NOMO-1 treated with DMSO at 0.1 percent for 48 hours (cell line): ENCODE measurements around the gene GGT1.
"Not testable (repeated sequence)": the region's sequence is repeated elsewhere in the genome, so short reads cannot be mapped to it uniquely, and the experiment has no call there.

Experiments
- DNase-seq: peaks from one replicate; lab custom pipeline; 2025; ENCODE audit not compliant: unreplicated experiment; lab: John Stamatoyannopoulos, UW

The GGT1 gene

DNA sequence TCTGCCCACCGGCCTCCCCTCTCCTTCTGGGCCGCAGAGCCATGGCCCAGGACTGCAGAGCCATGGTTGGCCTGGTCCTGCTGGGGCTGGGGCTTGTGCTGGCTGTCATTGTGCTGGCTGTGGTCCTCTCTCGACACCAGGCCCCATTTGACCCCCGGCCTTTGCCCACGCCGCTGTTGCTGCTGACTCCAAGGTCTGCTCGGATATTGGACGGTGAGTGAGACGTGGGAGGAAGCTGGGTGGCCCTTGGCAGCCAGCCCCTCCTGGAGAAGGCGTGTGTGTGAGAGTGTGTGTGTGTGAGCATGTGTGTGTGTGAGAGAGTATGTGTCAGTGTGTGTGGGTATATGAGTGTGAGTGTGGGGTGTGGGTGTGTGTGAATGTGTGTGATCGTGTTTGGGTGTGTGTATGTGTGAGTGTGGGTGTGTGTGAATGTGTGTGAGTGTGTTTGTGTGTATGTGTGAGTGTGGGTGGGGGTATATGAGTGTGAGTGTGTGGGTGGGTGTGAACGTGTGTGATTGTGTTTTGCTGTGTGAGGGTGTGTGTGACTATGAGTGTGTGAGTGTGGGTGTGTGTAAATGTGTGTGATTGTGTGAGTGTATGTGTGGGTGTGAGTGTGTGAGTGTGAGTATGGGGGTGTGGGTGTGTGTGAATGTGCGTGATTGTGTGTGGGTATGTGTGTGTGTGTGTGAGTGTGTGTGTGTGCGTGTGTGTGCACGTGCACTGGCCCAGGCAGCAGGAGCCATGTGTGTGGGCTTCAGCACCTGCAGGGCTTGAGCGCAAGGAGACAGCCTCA lies 30.4 kb downstream of the GGT1 start:
- not testable (repeated sequence) for DNase-seq

DNA sequence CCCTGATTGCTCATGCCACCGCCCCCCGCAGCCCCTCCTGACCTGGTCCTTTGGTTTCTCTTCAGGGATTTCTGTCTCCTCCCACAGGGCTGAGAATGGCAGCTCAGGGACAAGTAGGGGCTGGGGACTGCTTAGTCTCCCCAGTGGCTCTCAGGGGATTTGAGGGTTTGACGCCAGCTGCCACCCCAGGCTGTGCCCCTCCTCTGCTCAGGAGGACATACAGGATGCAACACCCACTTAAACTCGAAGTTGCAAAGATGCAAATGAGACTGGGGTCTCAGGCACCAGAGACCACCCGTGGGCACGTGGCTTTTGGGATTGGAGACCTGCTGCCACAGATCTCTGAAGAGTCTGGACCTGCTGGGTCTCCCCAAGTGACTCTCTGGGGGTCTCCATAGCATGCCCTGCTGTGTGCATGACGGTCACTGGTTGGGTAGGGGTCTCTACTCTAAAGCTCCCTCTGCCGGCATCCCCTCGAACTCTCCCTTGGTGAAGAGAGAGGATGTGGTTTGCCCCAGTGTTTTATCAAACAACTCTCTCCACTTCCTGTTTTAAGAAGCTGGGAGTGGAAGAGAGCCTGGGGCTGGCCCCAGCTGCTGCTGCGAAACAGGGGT lies 31.9 kb downstream of the GGT1 start:
- DNase-seq: peak; percentile 22

DNA sequence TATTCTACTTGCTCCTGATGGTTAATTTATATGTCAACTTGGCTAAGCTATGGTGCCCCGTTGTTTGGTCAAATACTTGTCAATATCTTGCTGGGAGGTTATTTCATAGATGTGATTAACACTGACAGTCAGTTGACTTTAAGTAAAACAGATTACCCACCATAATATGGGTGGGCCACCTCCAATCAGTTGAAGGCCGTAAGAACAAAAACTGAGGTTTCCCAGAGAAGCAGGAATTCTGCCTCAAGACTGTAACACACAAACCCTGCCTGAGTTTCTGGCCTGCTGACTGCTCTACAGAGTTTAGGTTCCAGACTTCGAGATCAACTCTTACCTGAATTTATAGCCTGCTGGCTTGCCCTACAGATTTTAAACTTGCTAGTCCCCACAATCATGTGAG lies 33.5 kb downstream of the GGT1 start:
- not testable (repeated sequence) for DNase-seq

DNA sequence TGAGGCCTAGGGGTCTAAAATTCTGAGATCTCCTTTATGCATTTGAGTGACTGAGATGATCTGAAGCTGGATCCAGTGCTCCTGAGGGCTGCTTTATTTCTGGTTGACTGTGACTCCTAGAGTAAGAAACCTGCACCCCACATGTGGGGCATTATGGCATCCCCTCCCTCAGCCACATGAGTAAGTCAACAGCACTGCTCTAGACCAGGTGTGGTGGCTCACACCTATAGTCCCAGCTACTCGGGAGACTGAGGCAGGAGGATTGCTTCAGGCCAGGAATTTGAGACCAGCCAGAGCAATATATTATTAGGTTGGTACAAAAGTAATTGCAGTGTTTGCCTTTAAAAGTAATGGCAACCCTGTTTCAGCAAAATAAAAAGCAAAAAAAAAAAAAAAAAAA lies 39.3 kb downstream of the GGT1 start:
- not testable (repeated sequence) for DNase-seq

DNA sequence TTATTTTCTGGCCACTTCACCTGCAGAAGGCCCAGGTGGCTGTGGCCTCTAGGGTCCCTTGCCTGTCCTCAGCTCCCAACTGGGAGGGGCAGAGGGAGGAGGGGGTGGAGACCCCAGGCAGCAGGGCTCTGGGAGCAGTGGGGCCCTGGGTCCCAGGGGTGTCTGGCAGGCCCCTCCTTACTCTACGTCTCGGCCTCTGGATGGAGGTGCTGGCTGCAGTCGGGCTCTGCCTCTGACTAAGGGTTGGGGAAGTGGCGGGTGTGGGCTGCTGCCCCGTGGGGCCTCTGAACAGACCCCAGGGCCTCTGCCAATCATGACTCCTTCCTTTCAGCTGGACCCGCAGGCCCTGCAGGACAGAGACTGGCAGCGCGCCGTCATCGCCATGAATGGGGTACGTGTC lies 41.4 kb downstream of the GGT1 start:
- DNase-seq: not testable (repeated sequence)

DNA sequence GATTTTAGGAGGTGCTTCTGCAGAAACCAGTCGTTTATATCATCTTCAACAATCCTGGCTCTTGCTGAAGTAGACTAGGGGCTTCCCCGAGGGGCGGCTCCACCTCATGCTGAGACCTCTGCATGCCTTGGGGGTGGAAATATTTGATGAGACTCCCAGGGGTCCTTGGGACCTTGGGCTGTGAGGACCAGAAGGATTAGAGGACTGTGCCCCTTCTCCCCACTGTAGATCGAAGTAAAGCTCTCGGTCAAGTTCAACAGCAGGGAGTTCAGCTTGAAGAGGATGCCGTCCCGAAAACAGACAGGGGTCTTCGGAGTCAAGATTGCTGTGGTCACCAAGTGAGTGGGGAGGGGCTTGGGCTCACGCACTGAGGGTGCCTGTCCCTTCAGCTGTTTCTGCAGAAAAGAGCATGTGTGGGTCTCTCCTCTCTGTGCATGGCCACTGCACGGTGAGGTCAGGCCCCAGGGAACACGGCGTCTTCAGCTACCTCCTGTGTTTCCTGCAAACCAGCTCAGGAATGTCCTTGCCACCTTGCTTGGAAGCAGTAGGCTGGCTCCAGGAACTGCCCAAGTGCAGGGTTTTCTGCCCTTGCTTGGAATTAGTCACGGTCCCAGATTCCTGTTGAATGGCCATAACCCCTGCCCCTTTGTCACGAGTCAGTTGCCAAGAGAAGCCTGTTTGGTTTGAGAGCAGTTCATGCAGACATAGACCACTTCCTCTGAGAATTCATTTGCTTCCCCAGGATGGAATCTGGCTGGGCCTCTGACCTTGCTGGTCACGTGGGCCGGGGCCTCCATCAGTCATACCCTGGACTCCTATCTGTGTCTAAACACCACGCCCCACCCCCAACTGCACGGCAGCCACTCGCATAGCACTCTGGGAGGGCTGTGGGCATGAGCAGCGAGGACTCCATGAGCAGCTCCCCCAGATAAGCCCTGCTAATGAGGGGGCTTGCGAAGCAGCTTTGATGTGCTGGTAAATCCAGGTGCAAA lies 42.7 kb downstream of the GGT1 start:
- DNase-seq: not testable (repeated sequence)

DNA sequence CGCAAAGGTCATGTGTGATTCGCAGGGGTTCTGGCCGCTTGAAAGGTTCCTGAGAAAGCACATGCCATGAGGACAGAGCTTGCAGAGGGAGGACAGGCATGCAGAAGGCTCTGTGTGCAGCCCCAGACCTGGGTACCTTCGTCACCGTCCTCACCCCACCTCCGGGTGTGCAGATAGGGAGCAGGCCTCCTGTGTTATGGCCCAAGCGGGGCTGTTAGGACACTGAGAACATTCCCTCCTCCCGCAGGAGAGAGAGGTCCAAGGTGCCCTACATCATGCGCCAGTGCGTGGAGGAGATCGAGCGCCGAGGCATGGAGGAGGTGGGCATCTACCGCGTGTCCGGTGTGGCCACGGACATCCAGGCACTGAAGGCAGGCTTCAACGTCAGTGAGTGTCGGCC lies 43.8 kb downstream of the GGT1 start:
- DNase-seq: not testable (repeated sequence)

DNA sequence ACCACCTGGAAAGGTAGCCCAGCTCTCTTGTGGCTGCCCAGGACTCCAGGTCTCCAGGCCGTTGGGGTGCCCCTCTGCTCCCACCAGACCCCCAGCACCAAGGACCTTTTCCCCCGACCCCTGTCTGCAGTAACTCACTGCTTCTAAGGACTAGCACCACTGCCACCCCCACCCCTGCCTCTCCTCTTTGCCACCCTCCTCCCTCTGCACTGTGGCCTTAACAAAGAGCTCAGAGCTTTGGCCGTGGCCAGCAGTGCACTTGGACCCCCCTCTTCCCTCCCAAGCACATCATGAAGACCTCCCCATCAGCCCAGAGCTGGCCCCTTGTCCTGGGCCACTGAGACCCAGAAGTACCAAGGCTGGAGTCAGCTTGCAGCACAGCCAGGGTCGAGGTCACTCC lies 46.4 kb downstream of the GGT1 start:
- DNase-seq: not testable (repeated sequence)

DNA sequence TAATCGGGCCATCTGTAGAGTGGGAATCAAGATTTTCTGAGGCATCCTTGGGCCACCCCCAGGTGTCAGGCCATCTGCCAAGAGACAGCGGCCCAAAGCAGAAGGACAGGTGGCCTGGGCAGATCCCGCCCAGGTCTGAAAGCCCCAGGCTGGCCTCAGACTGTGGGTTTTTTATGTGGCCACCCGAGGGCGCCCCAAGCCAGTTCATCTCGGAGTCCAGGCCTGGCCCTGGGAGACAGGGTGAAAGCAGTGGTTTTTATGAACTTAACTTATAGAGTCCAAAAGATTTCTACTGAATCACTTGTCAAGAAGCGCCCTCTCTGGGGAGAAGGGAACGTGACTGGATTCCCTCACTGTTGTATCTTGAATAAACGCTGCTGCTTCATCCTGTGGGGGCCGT lies 47.9 kb downstream of the GGT1 start:
- DNase-seq: not testable (repeated sequence)

DNA sequence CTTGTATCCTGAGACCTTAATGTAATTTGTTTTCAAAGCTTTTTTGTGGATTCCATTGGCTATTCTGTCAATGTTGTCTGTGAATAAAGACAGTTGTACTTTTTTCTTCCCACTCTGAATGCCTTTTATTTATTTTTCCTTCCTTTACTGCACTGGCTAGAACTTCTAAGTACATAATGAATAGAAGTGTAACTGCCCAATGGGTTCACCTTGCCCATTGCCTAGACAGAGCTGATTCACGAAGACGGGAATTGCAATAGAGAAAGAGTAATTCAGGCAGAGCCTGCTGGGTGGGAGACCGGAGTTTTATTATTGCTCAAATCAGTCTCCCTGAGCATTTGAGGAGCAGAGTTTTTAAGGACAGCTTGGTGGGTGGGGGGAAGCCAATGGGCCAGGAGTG lies 62.4 kb downstream of the GGT1 start:
- not testable (repeated sequence) for DNase-seq

DNA sequence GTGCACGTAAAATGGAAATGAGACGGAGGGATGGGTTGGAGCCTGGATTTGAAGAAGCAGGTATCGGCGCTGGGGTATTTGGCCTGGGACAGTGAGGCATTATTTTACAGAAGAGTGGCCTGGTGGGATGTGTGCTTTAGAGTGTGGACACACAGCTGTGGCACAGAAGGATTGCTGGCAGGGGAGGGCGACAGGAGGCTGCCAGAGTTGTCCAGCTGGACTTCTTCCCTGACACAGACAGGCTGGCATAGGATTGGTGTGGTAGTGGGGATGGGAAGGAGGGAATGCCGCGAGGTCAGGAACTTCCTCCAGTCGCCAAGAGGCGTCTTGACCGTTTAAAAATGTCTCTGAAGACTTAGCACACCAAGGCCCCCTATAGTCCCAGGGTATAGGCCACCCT lies 64.9 kb downstream of the GGT1 start:
- not testable (repeated sequence) for DNase-seq

DNA sequence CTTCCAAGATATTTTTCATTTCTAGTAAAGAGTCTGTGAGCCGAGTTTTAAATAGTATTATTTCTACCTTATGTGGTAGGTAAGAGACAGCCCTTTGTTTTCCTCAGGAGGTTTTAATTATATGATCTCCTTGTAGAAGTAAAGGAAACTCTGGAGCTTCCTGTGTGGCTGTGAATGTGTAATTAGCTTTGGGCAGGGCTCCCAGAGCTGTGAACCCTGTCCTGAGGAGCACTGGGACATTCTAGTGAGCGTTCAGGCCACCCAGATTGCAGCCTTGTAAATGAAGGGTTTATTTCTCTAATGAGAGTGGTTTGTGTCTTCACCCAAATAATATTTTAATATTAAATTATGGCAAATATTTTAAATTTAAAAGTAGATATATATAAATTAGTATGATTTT lies 69.5 kb downstream of the GGT1 start:
- DNase-seq: not testable (repeated sequence)
